Activated T-helper 1 cell treated with anti-CD3 and anti-CD28 coated beads, Interleukin-2, amount 50 U/mL, for 16 hours (primary cell): ENCODE data around the gene ABHD2.
"Not testable (repeated sequence)": the region's sequence is repeated elsewhere in the genome, so short reads cannot be mapped to it uniquely, and the experiment has no call there.

ENCODE experiments used
- DNase-seq, 2 donors: peaks; one replicate each; pipeline ENCODE4 v3.0.0-alpha.2; 2020; ENCODE audit warnings: low read depth in 1 of 2, low spot score in 1 of 2

ABHD2 gene

DNA sequence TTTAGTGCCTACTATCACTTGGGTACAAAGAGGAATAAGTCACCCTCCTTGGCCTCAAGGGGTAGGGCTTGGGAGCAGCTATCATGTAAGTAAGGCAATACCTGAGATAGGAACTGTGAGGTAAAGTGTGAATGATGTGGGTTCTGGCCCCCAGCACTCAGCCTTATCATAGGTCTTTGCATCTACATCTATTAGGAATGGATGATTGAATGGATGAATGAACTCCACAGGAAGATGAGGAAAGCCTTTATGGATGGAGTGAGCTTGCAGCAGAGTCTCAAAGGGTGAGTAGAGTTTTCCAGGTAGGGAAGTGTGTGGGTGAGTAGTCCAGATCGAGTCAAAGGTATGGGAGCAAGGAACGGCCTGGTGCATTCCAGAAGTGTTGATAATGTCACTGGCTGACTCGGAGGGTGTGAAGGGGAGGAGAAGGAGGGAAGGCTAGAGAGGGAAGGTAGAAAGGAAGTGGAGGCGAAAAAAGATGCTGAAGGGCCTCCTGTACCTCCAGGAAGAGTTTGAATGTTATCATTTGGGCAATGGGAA is 13.1 kb upstream of the ABHD2 start:
- DNase-seq = no peak

DNA sequence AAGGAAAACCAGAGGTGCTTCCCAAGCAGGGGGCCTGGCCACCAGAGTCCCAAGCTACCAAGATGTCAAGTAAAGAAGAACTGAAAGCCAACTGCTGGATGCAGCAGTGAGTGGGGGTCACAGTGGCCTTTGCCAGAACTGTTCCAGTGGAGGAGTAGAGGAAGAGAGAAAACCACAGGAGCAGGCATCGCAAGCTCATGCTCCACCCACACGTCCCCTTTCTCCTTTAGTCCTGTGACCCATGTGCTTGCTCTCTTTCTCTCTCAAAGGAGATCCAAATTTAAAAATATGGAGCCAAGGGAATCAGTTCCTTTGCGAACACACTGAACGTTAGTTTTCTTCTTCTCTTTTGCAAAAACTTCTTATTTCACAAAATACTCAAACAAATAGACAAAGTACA is 12.4 kb upstream of the ABHD2 start:
- DNase-seq = no peak

DNA sequence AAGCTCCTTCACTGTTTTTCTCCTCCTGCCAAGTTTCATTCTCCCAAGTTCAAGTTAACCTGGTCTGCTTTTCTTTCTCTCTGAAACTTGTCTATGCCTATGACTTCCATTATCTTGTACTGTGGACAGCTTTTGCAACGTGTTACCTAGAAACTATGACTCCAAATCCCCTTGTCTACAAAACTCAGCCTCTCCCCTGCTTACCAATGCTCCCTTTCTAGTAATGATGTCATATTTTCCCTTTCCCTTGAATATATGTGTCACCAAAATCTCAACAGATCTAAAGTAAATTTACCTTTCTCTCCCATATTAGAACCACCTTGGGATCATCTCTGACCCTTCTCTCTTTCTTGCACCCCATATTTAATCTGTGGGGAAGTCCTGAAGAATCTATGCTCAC is 10.5 kb upstream of the ABHD2 start:
- no peak for DNase-seq

DNA sequence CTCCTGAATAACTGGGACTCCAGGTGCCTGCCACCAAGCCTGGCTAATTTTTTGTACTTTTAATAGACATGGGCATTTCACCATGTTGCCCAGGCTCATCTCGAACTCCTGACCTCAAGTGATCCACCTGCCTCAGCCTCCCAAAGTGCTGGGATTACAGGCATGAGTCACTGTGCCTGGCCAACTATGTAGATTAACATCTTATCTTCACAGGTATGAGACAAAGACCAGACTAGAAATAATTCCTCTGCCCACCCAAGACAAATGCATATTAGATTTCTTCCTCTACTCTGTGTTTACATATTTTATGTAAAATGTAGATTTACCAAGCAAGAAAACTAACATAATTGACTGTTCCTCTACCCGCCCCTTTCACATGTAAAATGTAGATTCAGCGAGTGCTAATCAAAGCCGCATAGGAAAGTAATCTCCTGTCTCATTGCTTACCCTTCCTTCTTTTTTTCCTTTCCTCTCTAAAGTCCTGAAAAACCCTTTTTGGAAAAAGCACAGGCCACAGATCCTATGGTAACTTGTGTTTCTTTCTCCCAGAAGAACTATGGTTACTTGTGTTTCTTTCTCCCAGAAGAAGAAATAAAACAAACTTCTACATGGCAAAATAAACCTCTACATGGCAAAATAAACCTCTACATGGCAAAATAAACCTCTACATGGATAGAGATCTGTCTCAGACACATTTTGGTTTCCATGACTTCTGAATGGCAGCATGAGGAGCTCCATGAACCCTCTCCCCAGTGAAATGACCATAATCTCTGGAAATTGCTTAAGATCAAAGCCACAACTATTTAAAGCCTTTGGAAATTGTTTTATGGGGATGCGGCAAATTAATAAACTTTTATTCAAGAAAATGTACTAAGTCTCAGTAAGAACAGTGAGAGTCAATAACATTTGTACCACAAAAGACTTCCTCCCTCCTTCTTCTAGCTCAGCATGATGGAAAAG is 9.1 kb upstream of the ABHD2 start:
- no peak for DNase-seq

DNA sequence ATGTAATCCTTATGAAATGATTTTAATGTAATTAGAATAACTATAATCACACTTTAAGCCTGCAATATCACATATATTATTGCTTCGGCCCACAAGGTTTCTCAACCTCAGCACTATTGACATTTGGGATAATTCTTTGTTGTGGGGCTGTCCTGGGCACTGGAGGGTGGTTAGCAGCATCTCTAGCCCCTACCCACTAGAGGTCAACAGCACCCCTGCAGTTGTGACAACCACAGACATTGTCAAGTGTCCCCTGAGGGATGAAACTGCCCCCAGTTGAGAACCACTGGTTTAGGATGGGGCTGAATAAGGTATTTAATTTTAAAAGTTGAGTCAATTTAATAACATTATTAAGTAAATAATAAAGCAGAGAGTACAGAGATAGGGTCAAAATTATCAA is 6.4 kb upstream of the ABHD2 start:
- no peak for DNase-seq

DNA sequence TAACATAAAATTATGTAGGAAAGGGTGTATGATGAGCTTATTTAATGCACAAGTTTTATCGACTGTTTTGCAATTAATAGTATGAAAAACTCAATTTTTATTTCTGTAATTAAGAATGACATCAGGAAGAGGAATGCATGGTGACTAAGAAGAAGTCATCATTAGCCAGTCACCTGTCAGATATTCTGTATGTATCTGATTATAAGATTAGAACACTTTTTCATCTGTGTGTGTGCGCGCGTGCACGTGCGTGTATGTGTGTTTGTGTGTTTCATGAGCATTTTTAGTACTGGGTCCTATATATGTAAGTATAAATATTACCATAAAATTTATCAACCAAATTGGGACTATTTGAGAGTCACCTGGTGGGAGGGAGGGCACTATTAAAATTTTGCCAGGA is 5.0 kb upstream of the ABHD2 start:
- no peak for DNase-seq

DNA sequence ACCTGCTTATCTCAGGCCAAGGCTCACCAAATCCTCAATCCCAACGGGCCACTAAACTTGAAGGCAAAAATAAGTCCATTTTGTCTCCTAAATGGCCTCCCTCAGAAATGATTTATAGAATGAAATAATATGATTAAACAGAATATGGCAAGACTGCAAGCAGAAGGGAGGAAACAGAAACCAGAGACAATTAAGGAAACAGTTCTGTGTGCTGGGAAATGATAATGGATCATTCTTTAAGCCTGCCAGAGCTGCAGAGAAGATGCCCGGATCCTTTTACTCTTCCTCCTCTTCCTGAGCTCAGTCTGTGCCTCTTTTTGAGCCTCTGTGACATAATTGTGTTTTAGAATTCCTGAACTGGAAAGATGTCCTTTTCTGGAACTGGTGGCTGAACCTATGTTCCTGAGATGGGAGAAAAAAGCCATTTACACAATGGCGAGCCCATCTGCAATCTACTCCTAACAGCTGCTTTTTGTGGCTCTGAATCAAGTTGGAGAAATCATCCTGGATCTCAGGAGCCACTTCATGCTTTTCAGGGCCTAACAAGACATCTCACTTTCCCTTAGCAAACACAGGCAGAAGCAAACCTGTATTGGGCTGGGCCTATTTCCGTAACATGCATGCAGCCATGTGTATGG is 2.8 kb upstream of the ABHD2 start:
- DNase-seq = no peak

DNA sequence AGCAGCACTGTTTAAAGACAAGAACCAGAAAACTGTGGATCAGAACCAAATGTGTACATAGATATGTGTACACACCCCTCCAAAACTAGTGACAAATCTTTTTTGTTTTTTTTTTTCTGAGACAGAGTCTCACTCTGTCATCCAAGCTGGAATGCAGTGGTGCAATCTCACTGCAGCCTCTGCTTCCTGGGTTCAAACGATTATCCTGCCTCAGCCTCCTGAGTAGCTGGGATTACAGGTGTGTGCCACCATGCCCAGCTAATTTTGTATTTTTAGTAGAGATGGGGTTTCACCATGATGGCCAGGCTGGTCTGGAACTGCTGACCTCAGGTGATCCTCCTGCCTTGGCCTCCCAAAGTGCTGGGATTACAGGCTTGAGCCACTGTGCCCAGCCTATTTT is 2.3 kb upstream of the ABHD2 start:
- DNase-seq = not testable (repeated sequence)

DNA sequence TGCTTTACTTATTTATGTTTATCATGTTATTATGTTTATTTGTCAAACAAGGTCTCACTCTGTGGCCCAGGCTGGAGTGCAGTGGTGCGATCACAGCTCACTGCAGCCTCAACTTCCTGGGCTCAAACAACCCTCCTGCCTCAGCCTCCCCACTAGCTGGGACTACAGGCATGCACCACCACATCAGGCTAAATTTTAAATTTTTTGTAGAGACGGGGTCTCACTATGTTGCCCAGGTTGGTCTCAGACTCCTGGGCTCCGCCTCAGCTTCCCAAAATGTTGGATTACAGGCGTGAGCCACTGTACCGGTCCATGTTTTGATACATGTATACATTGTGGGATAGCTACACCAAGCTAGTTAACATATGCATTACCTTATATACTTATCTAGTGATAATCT is 1.9 kb upstream of the ABHD2 start:
- not testable (repeated sequence) for DNase-seq

DNA sequence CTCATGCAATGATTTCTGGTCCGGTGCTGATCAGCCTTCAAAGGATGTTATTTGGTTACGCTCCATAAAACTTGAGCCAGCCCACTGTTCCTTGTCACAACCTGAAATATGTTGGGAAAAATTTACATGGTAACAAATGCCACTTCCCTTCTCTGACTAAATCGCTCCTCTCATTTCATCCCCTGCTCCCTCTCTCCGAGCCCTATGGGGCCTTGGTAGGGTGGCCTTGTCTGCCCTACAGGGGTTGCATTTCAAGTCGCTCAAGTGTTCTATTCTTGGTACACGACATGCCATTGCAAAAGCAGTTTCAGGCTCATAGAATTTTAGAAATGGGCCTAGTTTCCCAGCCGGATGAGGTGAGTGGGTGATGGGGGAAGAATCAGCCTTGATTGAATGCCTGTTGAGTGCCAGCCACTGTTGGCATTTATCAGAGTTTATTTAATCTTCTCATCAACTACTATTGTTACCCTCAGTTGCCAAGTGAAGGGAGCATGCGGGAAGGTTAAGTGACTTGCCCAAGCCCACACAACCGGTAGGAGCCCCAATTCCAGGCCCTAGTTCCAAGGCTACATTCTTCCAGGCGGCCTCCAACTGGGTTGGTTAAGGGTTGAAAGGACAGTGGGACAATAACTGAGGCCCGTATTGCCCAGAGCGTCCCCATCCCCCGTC is 961 bp upstream of the ABHD2 start:
- no peak for DNase-seq

DNA sequence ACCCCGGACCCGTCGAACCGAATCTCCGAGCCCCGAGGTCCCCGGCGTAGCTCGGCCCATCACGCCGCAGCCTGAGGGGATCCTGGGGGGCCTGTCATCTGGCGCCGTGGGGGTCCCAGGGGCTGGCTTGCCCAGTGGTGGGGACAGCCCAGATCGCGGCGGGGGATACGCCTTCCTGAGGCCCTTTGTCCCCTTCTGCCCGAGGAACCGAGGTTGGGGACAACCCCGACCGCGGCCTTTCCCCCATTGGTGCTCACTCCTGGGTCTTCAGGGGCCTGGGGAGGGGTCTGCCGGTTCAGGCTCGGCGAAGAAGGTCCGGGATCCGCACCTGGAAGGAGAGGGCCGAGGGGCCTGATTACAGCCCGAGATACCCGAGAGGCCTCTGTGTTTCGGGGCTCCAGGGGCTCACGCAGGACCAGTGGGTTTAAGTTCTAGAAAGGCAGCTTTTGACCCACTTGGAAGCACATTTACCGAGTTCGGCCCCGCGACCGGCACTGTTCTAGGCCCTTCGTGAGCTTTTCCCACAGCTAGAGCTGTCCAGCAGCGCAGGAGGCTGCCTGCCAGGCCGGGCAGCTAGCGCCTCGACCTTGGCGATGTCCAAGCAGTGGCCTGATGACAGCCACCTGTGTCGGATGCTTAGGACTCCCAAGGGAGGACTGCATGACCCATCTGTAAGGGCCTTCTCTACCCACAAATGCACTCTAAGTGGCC is 504 bp downstream of the ABHD2 start:
- DNase-seq = no peak

DNA sequence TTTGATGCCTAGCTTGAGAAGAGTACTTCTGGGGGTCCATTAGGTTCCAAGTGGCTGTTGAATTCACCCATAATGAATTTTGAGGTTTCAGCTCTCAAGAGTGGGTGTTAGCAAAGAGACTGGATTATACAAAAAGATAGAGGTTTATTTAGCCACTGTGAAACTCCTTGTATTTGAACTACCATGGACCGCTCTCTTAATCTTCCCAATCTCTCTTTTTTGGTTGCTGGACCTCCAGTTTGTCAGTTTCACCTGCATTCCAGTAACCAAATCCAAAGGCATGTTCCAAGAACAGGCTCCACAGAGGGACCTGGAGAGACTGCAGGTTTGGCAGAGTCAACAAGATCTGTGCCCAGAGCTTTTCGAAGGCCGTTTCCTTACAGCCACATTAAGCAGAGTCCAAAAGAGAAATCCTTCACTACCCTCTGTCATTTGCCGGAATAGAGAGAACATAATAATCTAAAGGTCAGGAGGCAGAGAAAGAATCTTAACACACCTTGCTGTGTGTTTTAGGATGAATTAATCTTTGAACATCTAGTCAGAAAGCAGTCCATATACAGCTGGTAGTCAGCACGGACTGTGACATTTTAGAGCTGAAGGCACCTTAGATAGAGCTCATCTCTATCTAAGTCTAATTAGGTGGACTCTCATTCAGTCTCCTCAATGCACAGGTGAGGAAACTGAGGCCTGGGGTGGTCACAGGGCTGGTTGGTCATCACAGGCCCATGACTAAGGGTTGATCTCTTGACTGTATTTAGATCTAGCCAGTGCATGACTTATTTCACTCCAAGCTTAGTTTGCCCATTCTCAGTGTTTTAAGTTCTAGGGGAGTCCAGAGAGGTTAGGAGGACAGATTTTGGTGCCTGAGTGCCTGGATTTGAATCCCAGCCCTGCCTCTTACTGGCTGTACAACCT is 1.3 kb downstream of the ABHD2 start:
- no peak for DNase-seq

DNA sequence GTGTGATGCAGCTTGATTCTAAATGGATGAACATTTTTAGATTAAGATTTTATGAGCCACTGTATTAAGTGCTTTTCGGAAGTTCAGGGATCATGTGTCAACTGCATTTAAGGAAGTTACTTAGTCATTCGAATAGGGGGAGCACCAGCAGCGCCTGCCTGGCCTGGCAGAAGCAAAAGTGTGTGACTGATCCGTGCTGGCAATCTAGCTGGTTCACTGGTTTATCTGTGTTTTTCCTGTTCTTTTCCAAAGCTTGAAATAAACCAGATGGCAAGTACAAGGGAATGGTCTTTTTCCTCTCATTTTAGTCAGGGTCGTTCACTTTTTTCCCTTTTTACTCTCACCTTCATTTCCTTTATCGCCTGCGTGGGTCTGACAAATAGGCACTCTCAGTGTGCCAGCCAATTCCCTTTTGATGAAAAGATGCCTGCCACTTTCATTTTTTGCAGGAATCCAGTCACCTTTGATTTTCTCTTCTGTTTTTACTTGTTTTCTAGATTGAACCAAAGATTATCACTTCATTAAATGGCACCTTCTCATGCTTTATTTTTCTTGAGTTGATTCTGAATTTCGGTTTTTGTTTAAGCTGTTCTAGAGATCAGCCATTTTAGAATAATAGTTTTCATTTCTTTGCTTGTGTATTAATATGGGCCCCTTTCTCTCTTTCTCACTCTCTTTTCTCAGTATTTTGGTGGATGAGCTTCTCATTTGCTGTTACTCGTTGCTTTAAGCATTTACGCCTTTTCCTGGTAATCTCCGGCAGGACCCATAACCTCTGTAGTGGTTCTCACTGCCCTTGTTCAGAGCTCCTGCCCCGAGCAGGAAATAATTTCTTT is 2.8 kb downstream of the ABHD2 start:
- DNase-seq = peak; percentile 19 to 23

DNA sequence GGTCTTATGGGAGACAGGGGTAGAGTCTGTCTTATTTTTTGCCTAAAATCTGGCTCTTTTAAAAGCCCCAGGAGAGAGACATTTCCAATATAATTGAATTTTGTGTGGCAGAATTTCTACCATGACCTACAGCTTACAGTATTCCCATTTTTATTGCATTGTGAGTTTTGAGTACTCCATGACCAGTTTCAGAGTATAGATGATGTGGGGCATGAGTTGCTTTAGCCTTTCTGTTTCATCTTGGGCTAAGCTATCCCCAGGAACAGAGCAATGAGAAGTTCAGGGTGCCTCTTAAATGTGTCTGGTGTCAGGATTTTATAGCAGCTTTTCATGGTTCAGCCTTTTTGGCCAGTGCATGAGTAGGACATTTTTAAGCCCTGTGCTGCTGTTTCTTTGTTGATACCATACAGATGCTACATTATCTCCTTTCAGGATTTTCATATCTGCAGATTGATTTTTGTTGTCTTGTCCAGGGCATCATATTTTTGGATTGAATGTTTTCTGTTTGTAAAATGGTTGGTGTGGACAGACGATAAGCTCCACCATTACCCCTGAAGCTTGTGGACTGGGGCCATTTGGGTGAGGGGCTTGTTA is 3.5 kb downstream of the ABHD2 start:
- DNase-seq = no peak

DNA sequence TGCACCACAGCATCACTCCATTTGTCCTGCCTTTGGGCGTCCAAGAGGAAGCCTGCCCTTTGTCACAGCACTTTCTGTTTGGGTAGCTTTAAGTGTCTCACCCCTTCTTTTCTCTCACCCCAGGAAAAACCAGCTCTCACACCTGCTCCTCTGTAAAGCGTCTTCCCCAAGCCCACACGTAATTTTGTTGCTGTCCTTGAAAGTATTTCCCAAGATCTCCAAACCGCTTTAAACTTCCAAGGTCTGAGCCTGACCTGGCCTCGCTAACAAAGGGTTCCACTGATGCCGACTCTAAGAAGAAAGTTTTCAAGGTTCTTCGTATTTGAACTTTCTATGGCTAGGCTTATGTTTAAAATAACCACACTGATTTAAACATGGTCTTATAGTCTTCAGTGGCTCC is 5.3 kb downstream of the ABHD2 start:
- no peak for DNase-seq

DNA sequence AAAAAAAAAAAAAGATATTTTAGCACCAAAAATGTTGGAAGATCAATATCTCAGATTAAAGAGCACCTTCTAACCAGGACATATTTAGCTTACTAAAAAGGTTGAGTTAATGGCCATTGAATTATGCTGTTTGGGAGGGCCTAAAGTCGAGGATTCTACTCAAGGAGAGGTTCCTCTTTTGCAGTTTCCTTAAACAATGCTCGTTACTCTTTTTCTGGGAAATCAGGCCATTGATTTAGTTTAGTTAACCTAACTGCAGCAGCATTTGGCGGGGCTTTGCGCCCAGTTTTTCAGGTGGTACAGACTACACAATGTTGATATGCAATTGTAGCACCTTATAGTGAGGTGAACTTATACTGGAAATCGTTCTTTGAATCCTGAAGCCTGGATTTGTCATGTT is 6.8 kb downstream of the ABHD2 start:
- DNase-seq = no peak

DNA sequence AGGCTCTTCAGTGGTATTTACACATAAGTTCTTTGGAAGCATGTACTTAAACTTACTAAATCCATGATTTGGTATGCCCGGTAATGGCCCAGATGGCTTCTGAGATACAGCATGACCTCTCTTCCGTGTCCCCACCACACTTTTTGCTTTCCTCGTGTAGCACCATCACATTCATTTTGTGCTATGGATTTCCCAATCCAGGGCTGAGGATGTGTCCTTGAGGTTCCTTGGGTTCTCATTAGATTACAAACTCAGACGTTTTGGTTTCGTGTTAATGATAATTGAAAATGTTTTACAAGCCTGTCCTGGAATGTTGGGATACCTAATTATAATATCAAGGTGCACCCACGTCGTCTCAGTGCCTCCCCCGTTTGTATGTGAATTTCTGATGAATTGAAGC is 7.3 kb downstream of the ABHD2 start:
- DNase-seq = no peak

DNA sequence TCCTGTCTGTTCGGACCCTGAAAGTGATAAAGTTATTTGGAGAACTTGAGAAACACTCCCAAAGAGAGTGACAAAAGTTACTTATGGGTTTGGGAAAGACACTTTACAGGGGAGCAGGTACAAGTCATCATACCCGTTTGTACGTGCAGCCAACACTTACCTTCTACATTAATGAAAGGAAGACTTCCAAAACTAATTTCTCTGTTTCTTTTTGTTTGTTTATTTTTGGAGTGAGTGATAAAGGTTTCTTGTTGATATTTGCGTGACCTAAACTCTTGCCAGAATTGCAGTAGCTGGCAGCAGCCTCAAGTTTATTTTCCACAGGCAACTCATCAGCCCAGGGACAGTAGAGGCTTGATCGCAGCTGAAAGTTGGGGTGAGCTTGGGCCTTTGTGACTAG is 8.4 kb downstream of the ABHD2 start:
- DNase-seq = no peak

DNA sequence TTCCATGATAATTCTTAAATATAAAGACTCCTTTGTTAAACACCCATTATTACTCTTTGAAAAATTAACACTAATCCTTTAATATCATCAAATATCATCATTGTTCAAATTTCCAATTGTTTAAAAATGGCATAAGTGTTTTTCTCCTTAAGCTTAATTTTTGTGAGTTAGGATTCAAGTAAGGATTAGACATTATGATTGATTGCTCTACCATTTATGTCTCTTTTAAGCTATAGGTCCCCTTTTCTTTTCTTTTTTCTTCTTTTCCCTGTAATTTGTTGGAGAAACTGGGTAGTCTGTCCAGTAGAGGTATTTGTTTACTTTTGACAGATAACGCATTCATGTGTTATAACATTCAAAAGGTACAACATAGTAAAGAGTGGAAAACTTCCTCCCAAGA is 9.1 kb downstream of the ABHD2 start:
- no peak for DNase-seq
